GM21423 (cell line): ENCODE measurements around the gene GAGE12C.
"Not testable (repeated sequence)": the region's sequence is repeated elsewhere in the genome, so short reads cannot be mapped to it uniquely, and the experiment has no call there.

Experiments used
- ATAC-seq: cut with Tn5 transposase; IDR thresholded peaks from one replicate; pipeline ENCODE4 v1.9.1; 2021; ENCODE audit warnings: mild to moderate bottlenecking, moderate library complexity; ENCODE audit not compliant: unreplicated experiment

Gene GAGE12C, protein sequence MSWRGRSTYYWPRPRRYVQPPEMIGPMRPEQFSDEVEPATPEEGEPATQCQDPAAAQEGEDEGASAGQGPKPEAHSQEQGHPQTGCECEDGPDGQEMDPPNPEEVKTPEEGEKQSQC

DNA sequence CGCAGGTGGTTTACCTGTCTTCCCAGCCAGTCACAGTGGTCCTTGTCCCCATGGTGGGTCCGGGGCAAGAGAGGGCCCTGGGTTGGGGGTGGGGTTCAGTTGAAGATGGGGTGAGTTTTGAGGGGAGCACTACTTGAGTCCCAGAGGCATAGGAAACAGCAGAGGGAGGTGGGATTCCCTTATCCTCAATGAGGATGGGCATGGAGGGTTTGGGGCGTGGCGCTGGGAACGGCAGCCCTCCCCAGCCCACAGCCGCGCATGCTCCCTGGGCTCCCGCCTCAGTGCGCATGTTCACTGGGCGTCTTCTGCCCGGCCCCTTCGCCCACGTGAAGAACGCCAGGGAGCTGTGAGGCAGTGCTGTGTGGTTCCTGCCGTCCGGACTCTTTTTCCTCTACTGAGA is at the start of gene GAGE12C:
TSS of gene GAGE12C (plus strand) at position 301 of the 400 bp plus-strand sequence. CDS start 1,155 bp downstream, outside the sequence.
- ATAC-seq = not testable (repeated sequence)

DNA sequence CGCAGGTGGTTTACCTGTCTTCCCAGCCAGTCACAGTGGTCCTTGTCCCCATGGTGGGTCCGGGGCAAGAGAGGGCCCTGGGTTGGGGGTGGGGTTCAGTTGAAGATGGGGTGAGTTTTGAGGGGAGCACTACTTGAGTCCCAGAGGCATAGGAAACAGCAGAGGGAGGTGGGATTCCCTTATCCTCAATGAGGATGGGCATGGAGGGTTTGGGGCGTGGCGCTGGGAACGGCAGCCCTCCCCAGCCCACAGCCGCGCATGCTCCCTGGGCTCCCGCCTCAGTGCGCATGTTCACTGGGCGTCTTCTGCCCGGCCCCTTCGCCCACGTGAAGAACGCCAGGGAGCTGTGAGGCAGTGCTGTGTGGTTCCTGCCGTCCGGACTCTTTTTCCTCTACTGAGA is 9.5 kb downstream of the GAGE12C start, which contains the start of gene GAGE12D:
TSS of gene GAGE12D (plus strand) at position 301 of the 400 bp plus-strand sequence. CDS start 1,155 bp downstream, outside the sequence.
- not testable (repeated sequence) for ATAC-seq

DNA sequence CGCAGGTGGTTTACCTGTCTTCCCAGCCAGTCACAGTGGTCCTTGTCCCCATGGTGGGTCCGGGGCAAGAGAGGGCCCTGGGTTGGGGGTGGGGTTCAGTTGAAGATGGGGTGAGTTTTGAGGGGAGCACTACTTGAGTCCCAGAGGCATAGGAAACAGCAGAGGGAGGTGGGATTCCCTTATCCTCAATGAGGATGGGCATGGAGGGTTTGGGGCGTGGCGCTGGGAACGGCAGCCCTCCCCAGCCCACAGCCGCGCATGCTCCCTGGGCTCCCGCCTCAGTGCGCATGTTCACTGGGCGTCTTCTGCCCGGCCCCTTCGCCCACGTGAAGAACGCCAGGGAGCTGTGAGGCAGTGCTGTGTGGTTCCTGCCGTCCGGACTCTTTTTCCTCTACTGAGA is 19.0 kb downstream of the GAGE12C start, which contains the start of gene GAGE12E:
TSS of gene GAGE12E (plus strand) at position 301 of the 400 bp plus-strand sequence. CDS start 1,155 bp downstream, outside the sequence.
- ATAC-seq = not testable (repeated sequence)

DNA sequence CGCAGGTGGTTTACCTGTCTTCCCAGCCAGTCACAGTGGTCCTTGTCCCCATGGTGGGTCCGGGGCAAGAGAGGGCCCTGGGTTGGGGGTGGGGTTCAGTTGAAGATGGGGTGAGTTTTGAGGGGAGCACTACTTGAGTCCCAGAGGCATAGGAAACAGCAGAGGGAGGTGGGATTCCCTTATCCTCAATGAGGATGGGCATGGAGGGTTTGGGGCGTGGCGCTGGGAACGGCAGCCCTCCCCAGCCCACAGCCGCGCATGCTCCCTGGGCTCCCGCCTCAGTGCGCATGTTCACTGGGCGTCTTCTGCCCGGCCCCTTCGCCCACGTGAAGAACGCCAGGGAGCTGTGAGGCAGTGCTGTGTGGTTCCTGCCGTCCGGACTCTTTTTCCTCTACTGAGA is 28.6 kb downstream of the GAGE12C start, which contains the start of gene GAGE12F:
TSS of gene GAGE12F (plus strand) at position 301 of the 400 bp plus-strand sequence. CDS start 1,155 bp downstream, outside the sequence.
- not testable (repeated sequence) for ATAC-seq

DNA sequence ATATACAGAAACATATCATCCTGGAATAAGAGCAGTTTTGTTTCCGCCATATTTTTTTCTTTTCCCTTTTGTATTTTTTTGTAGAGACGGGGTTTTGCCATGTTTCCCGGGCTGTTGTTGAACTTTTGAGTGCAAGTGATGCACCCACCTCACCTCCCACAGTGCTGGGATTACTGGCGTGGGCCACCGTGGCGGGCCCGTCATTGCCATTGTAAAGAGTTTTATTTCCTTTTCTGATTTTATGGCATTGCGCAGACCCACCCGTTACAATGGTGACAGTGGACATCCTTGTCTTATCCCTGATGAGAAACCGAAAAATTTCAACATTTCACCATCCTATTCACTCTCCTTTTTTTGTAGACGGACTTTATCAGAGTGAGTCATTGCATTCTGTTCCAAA is 36.8 kb downstream of the GAGE12C start:
- not testable (repeated sequence) for ATAC-seq

DNA sequence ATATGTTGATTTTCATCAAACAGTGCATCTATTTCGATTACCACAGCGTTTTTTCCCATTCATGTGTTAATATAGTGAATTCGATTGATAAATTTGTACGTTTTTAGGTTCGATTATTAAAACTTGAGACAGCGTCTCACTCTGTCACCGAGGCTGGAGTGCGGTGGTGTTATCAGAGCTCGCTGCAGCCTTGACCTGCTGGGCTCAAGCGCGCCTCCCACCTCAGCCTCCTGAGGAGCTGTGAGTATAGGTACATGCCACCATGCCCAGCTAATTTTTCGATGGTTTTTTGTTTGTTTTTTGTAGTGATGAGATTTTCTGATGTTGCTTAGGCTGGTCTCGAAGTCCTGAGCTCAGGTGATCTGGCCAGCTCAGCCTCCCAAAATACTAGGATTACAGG is 37.2 kb downstream of the GAGE12C start:
- not testable (repeated sequence) for ATAC-seq

DNA sequence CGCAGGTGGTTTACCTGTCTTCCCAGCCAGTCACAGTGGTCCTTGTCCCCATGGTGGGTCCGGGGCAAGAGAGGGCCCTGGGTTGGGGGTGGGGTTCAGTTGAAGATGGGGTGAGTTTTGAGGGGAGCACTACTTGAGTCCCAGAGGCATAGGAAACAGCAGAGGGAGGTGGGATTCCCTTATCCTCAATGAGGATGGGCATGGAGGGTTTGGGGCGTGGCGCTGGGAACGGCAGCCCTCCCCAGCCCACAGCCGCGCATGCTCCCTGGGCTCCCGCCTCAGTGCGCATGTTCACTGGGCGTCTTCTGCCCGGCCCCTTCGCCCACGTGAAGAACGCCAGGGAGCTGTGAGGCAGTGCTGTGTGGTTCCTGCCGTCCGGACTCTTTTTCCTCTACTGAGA is 38.1 kb downstream of the GAGE12C start, which contains the start of gene GAGE12G:
TSS of gene GAGE12G (plus strand) at position 301 of the 400 bp plus-strand sequence. CDS start 1,155 bp downstream, outside the sequence.
- not testable (repeated sequence) for ATAC-seq

DNA sequence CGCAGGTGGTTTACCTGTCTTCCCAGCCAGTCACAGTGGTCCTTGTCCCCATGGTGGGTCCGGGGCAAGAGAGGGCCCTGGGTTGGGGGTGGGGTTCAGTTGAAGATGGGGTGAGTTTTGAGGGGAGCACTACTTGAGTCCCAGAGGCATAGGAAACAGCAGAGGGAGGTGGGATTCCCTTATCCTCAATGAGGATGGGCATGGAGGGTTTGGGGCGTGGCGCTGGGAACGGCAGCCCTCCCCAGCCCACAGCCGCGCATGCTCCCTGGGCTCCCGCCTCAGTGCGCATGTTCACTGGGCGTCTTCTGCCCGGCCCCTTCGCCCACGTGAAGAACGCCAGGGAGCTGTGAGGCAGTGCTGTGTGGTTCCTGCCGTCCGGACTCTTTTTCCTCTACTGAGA is 47.7 kb downstream of the GAGE12C start, which contains the start of gene GAGE12H:
TSS of gene GAGE12H (plus strand) at position 301 of the 400 bp plus-strand sequence. CDS start 1,155 bp downstream, outside the sequence.
- not testable (repeated sequence) for ATAC-seq
